Embryonic facial prominence (tissue), 1 donor: ENCODE data around the gene MLEC.
"Not testable (repeated sequence)": the region's sequence is repeated elsewhere in the genome, so short reads cannot be mapped to it uniquely, and the experiment has no call there.

Source experiments
- DNase-seq: peaks from one replicate; pipeline ENCODE4 v3.0.0-alpha.2; 2016; ENCODE audit errors: extremely low spot score

MLEC gene

GRCh38 chr12:120663741-120664140 lies 23.2 kb upstream of the MLEC start:
- DNase-seq = no peak

DNA sequence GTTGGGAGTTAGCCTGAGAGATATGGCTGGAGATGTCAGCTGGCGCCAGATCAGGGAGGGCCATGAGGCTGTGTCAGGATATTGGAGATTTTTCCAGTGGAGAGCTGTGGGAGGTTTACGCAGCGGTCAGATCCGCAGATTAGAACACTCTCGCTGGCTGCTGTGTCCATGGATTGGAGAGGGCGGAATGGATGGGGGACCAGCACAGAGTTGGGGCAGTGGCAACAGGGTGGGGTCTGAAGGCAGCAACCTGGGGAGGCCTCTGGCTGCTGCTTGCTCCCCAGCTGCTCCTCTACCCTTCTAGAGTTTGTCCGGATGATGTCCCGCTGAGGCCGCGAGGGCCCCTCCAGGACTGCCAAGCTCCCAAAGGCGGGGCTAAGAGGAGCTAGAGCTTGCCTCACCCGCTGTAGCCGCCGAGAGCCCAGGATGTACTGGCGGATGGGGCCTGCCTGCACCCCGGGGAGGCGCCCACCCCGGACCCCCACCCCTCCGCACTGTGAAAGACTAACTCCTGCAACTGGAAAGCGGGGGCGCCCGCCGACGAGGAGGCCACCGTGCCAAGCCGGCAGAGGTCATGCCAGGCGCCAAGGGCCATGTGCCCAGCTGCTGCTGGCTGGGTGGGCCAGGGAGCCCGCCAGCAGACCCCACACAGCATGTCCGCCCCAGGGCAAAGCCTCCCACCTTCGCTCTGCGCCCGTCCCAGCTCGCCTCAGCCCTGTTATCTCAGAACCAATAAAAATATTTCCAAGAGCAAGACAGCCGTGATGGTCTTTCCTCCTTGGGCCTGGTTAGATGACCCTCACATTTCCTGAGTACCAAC lies 20.2 kb upstream of the MLEC start:
- no peak for DNase-seq

DNA sequence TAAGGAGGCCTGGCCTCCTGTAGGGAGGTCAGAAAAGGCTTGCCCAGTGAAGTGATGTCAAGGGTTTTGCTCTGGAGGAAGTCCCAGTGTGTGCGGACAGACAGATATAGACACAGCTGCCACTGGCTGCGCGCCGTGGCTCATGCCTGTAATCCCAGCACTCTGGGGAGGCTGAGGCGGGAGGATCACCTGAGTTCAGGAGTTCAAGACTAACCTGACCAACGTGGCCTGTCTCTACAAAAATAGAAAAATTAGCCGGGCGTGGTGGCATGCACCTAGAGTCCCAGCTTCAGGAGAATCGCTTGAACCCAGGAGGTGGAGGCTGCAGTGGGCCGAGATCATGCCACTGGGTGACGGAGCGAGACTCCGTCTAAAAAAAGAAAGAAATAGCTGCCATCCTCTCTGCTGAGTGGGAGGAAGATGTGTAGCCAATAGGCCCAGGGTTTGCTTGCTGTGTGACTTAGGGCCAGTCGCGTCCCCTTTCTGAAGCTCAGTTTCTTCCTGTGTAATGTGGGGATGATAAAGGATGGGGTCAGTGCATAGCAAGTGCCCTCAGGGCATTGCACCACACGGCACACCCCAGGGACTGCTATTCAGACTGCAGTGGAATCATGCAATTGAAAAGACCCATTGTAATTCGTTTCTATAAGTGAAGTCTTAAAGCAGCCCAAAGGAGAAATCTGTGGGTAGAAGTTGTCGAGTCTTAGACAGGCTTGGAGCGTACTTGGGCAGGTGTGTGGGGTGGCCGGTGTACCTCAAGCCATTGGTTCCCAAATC lies 18.7 kb upstream of the MLEC start:
- no peak for DNase-seq

- no peak for DNase-seq
These were observed 17.8 kb upstream of the MLEC start for GRCh38 chr12:120668868-120669840.

GRCh38 chr12:120670237-120670636 lies 16.7 kb upstream of the MLEC start:
- DNase-seq = not testable (repeated sequence)

DNA sequence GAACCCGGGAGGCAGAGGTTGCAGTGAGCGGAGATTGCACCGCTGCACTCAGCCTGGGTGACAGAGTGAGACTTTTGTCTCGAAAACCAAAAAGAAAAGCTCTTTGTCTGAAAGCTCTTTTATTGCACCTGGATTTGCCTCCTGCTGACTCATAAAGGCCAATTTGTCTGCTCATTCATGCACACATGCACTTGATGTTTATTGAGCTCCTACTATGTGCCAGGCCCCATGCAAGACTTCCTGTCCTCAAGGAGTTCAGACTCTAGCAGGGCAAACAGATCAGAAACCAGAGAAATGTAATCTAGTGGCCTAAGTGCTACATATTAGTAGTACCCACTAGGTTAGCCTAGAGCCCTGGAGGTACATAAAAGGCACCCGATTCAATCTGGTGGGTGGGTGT lies 16.3 kb upstream of the MLEC start:
- DNase-seq = no peak

- DNase-seq = no peak
These were observed 12.8 kb upstream of the MLEC start for GRCh38 chr12:120674097-120674636.

DNA sequence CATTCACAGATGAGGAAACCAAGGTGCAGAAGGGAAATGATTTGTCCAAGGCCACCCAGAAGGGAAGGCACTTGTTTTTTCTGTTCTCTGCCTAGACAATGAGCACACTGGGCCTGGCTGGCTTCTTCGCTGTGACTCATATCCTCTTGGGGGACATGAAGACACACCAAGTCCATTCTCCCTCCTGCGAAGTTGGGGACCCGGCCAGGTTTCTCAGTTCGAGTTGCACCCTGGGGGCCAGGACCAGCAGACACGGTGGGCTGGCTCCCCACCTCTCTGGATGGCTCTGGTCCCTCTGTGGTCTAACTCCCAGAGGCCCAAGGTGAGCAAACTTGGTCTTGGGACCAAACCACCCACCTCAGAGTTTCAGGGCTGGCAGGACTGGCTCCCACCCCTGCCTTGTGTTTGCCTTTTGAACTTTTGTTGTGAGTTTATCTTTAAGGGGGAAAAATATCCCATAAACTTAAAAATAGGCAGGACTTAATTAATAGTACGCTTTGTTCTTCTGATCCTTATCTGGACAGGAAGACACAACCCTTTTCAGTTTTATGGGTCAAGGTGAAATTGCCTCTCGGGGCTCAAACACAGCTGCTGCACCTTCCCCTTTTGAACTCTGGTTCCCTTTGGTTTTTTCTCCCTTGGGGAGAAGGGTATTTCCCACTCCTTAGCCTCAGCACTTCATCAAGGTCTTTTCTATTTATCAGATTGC lies 9.0 kb upstream of the MLEC start:
- DNase-seq = no peak

GRCh38 chr12:120678572-120678971 lies 8.4 kb upstream of the MLEC start:
- DNase-seq = no peak

- no peak for DNase-seq
These were observed 6.7 kb upstream of the MLEC start for GRCh38 chr12:120680165-120680738.

DNA sequence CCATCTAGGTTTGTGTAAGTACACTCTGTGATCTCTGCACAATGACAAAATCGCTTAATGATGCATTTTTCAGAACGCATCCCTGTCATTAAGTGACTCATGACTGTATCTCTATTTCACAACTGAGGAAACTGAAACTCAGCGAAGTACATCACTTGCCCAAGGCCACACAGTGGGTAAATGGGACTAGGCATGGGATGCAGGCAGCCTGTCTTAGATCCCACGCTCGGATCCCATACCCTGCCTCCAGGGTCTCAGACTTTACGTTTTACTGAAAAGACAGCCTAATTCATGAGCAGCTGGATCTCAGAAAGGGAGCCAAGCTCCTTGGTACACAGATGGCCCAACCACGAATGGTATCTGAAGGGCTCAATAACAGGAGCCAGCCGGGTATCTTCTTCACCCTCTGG lies 2.4 kb upstream of the MLEC start:
- no peak for DNase-seq

DNA sequence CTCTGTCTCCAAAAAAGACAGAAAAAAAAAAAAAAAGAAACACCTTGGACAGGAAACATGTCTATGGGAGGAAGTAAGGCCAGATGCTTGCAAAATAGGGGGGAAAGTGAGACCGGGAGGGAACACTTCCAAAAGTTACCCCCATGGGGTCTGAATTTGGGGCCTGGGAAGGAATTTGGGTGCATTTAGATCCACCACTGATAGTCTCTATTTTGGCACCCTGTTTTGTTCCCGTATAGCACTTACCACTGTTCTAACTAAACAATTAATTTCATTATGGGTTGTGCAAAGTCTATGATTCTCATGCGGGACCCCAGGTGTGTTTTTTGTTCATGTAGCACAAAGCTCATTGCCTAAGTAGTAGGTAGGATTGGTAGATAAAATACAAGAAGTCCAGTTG lies 1.4 kb upstream of the MLEC start:
- DNase-seq = no peak

DNA sequence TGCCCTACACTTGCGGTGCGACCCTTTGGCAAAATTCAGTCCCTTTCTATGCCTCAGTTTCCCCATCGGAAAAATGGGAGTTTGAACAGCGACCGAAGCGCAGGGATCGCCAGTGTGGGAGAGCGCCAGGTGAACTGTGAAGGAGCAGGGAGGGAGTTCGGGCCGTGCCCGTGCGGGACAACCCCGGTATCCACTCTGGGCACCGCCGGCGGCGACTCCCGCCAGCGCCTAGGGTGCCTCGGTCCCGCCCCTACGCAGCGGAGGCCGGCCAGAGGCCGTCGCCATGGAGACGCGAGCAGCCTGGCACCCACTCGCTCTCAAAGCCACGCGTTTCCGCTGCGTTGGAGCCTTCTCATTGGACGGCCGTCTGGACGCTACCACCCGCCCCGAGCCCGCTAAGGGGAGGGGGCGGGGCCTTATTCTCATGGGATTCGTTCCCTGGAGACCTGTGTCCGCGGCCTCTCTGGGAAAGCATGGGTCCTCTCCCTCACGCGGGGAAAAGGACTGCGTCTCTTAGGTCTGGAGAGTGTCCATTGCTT lies 729 bp upstream of the MLEC start:
- DNase-seq = peak; percentile 87

DNA sequence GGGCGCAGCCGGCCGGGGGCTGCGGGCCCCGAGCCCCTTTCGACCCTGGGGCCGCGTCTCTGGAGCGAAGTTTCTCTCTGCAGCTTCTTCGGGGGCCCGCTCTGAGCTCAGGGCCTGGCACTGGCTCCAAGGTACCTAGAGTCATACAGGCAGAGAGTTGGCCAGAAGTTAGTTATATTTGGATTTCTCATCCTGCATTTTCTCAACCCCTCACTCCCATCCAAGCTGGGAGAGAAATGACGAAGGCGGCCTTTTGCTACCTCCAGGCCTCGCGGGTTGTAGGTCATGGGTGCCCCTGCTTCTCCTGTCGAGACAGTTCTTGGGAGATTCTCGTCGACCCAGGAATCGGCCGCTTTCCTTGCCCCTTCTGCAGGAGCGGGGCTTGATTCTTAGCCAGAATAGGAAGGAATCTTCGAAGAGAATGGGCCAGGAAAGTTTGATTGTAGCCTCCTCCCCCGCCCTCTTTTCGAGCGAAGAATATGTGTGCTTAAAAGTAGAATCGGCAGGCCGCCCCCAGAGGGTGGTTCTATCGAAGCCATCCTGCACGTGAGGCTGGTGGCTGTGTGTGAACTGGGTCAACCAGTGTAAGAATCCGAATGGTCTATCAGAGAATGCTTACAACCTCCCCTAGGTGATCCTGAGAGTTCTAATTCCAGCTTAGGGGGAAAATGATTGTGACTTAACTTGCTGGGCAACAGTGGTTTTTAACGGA lies 785 bp downstream of the MLEC start:
- DNase-seq = no peak

- no peak for DNase-seq
These were observed 1.6 kb downstream of the MLEC start for GRCh38 chr12:120688527-120689071.

DNA sequence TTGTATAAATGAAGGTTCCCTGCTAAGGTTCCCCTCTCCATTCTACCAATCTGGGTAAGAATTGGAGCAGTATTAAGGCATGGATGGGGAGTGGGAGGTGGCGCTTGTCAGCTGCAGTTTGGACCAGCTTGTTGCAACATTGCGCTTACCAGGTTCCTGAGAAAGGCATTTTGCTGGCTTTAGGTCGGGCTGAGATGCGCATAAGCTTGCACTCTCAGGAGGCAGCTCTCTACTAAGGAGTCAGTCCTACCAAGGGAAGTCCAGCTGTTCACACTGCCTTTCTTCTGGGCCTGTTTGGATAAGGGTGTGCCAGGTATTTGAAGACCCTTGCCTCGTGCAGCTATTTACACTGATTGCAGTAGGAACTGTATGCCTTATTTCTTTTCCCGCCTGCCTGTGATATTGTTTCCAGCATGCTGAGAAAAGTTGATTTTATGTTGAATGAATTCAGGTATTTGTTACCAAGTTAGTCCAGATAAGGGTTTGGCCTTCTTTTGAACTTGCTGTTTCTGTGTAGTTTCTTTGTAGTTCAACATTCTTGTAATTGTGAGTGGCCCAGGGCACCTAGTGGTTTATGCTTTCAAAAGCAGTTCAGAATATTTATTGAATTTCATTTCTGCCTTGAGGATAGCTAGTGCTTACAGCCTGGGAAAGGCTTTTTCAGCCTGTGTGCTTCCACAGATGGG lies 2.6 kb downstream of the MLEC start:
- DNase-seq = no peak

- no peak for DNase-seq
These were observed 3.1 kb downstream of the MLEC start for GRCh38 chr12:120690083-120690450.

- no peak for DNase-seq
These were observed 4.0 kb downstream of the MLEC start for GRCh38 chr12:120690978-120691377.

GRCh38 chr12:120692524-120693033 lies 5.6 kb downstream of the MLEC start:
- DNase-seq = no peak
